SK-N-SH (cell line): ENCODE measurements around the gene YES1. TPM values are rescaled to one million over a fixed set of nuclear protein-coding genes. Genes with fewer than 3 reads are reported as not detected.

Experiments
- CTCF ChIA-PET: fragments of 300-600, 350-600 bp; formaldehyde crosslinking; extraction: SDS; loops from one replicate; lab custom pipeline; 2021; lab: Yijun Ruan, JAX
- POLR2A ChIA-PET: fragments of 350-600 bp; sonication (Branson Sonifier 250); formaldehyde crosslinking; extraction: SDS; loops from one replicate; lab custom pipeline; 2020; ENCODE audit warnings: antibody characterized with exemption, inconsistent platforms; lab: Yijun Ruan, JAX
- DNase-seq: peaks from one replicate; pipeline ENCODE4 v3.0.0; 2012
- H2AFZ ChIP-seq: fragments of 200-600 bp; sonication (generic); 2 replicates; pipeline ENCODE4 v1.8.1; 2016; ENCODE audit warnings: antibody characterized with exemption, mild to moderate bottlenecking, low read depth
- H3F3A ChIP-seq: fragments of 200-600 bp; sonication (generic); replicated peaks from 2 replicates; pipeline ENCODE3; 2016; ENCODE audit warnings: antibody characterized with exemption, mild to moderate bottlenecking; ENCODE audit not compliant: insufficient read depth
- H3K27ac ChIP-seq, 2 experiments: fragments of 200-500 bp in 1 of 2; fragments of 200-600 bp in 1 of 2; sonication (Bioruptor generic) in 1 of 2; sonication (generic), shearing (Covaris generic) in 1 of 2; 2 replicates each; pipeline versions ENCODE4 v1.5.1 to v1.6.1; 2014 to 2016; ENCODE audit warnings: low read depth in 2 of 2, inconsistent platforms in 1 of 2, low read length in 1 of 2, mild to moderate bottlenecking in 1 of 2, mixed read lengths in 1 of 2
- H3K27me3 ChIP-seq: fragments of 200-600 bp; sonication (generic), shearing (Covaris generic); 2 replicates; pipeline ENCODE4 v1.6.1; 2016; ENCODE audit warnings: mixed run types; ENCODE audit not compliant: insufficient read depth
- H3K36me3 ChIP-seq, 2 experiments: fragments of 200-500 bp in 1 of 2; fragments of 200-600 bp in 1 of 2; sonication (Bioruptor generic) in 1 of 2; sonication (generic) in 1 of 2; replicated peaks in 1 of 2; 2 replicates each; pipeline versions ENCODE3 to v1.5.1; 2014 to 2016; ENCODE audit warnings: low read length in 1 of 2, mild to moderate bottlenecking in 1 of 2; ENCODE audit not compliant: insufficient read depth in 2 of 2, control insufficient read depth in 1 of 2
- H3K4me1 ChIP-seq, 2 experiments: fragments of 200-500 bp in 1 of 2; fragments of 200-600 bp in 1 of 2; sonication (Bioruptor generic) in 1 of 2; sonication (generic), shearing (Covaris generic) in 1 of 2; 2 replicates each; pipeline versions ENCODE4 v1.5.1 to v1.6.1; 2014 to 2016; ENCODE audit warnings: low read depth in 1 of 2, low read length in 1 of 2, mixed run types in 1 of 2; ENCODE audit not compliant: insufficient read depth in 2 of 2, control insufficient read depth in 1 of 2
- H3K4me2 ChIP-seq: fragments of 200-600 bp; sonication (generic), shearing (Covaris generic); 2 replicates; pipeline ENCODE4 v1.6.1; 2017; ENCODE audit warnings: mixed run types
- H3K4me3 ChIP-seq, 2 experiments: fragments of 200-500 bp in 1 of 2; fragments of 200-600 bp in 1 of 2; sonication (Bioruptor generic) in 1 of 2; sonication (generic), shearing (Covaris generic) in 1 of 2; 2 replicates each; pipeline versions ENCODE4 v1.5.1 to v1.8.1; 2014 to 2016; ENCODE audit warnings: low read depth in 2 of 2, inconsistent platforms in 1 of 2, low read length in 1 of 2, mild to moderate bottlenecking in 1 of 2, mixed read lengths in 1 of 2, moderate library complexity in 1 of 2
- H3K79me2 ChIP-seq: fragments of 200-600 bp; sonication (generic); 2 replicates; pipeline ENCODE4 v1.8.1; 2017; ENCODE audit warnings: mild to moderate bottlenecking; ENCODE audit not compliant: insufficient read depth
- H3K9ac ChIP-seq: fragments of 200-600 bp; sonication (generic); 2 replicates; pipeline ENCODE4 v1.6.1; 2017; ENCODE audit warnings: mixed run types
- H3K9me2 ChIP-seq: fragments of 200-600 bp; sonication (generic); 2 replicates; pipeline ENCODE4 v1.6.1; 2017; ENCODE audit warnings: mixed run types
- H3K9me3 ChIP-seq: fragments of 200-600 bp; sonication (generic); 2 replicates; pipeline ENCODE4 v1.6.1; 2017; ENCODE audit warnings: mixed run types, mild to moderate bottlenecking, moderate library complexity
- H4K20me1 ChIP-seq: fragments of 200-600 bp; sonication (generic); 2 replicates; pipeline ENCODE4 v1.6.1; 2017; ENCODE audit warnings: mild to moderate bottlenecking, mixed run types; ENCODE audit not compliant: insufficient read depth
- CHD2 ChIP-seq: fragments of 150-350 bp; IDR thresholded peaks from 2 replicates; pipeline ENCODE4 v1.6.1; 2018; ENCODE audit warnings: low read length; ENCODE audit not compliant: partially characterized antibody
- ELF1 ChIP-seq: IDR thresholded peaks from 2 replicates; pipeline ENCODE4 v1.4.0; 2012
- EZH2phosphoT487 ChIP-seq: fragments of 200-600 bp; sonication (generic); IDR thresholded peaks from 2 replicates; pipeline ENCODE4 v1.6.1; 2017; ENCODE audit warnings: low read depth, mixed run types, mild to moderate bottlenecking, antibody characterized with exemption, moderate library complexity, borderline replicate concordance
- FOSL2 ChIP-seq: IDR thresholded peaks from 2 replicates; pipeline ENCODE4 v1.4.0; 2012; ENCODE audit warnings: low read depth, mild to moderate bottlenecking, moderate library complexity, borderline replicate concordance
- FOXM1 ChIP-seq: IDR thresholded peaks from 2 replicates; pipeline ENCODE4 v1.4.0; 2012; ENCODE audit warnings: low read depth, mild to moderate bottlenecking
- IRF3 ChIP-seq: fragments of 150-350 bp; IDR thresholded peaks from 2 replicates; pipeline ENCODE4 v1.6.1; 2016; ENCODE audit warnings: mild to moderate bottlenecking, low read depth, low read length
- MAX ChIP-seq: IDR thresholded peaks from 2 replicates; pipeline ENCODE4 v1.4.0; 2012; ENCODE audit warnings: low read depth
- NRF1 ChIP-seq: IDR thresholded peaks from 2 replicates; pipeline ENCODE4 v1.6.1; 2012; ENCODE audit warnings: low read depth, mild to moderate bottlenecking, low read length
- PBX3 ChIP-seq: IDR thresholded peaks from 2 replicates; pipeline ENCODE4; 2012
- RAD21 ChIP-seq: IDR thresholded peaks from 2 replicates; pipeline ENCODE4 v1.6.1; 2012; ENCODE audit warnings: mild to moderate bottlenecking, low read length
- SIN3A ChIP-seq: IDR thresholded peaks from 2 replicates; pipeline ENCODE4 v1.6.1; 2012; ENCODE audit warnings: low read depth, mild to moderate bottlenecking, low read length, moderate library complexity, borderline replicate concordance
- SMC3 ChIP-seq: IDR thresholded peaks from 2 replicates; pipeline ENCODE4 v1.6.1; 2012; ENCODE audit warnings: low read depth, low read length, improper control_type of control experiment
- TAF1 ChIP-seq: IDR thresholded peaks from 2 replicates; pipeline ENCODE4 v1.6.1; 2012; ENCODE audit warnings: low read depth, mild to moderate bottlenecking, low read length, moderate library complexity, borderline replicate concordance
- USF1 ChIP-seq: IDR thresholded peaks from 2 replicates; pipeline ENCODE4 v1.4.0; 2012; ENCODE audit warnings: low read depth, borderline replicate concordance
- WGBS: methylation state at CpG from one replicate; pipeline ENCODE4 v1.1.6; 2017; ENCODE audit warnings: low lambda C conversion rate; 5-methylcytosine and 5-hydroxymethylcytosine counted together
- polyA plus RNA-seq, 3 experiments: library from polyadenylated mRNA; depleted of rRNA; stranded (reverse); fragments of >200 nt; gene quantifications; 2 replicates each; pipeline ENCODE4 v1.2.3, GENCODE V29; 2012

Gene YES1
- polyA plus RNA-seq, 1 of the 3 experiments (the other 2 are of a cell fraction), result 7.9 TPM

GRCh38 chr18:816869-817268, 4.8 kb upstream of the YES1 start:
- Histone ChIP-seq H3K27me3 (no peaks in the 10 kb centered on the region), H3K4me2 (no peak overlapping the region), H3K9me2 (no peaks in the 10 kb centered on the region), H3K27ac (no peak overlapping the region), H3K36me3 (no peaks in the 10 kb centered on the region), H2AFZ (no peak overlapping the region), H3K9ac (no peak overlapping the region), H4K20me1 (no peaks in the 10 kb centered on the region), H3F3A (peaks cover 9% of the 10 kb centered on the region), H3K79me2 (no peaks in the 10 kb centered on the region), H3K4me1 (no peaks in the 10 kb centered on the region; a peak in 1 of 4 replicates), H3K9me3 (no peaks in the 10 kb centered on the region), H3K4me3 (no peak overlapping the region)
- 23% methylated on average over 2 of the region's 2 CpGs for WGBS
- ChIA-PET CTCF (interaction anchor here (1.0 to 1.9 kb wide), 2 partner anchors 22 to 193 kb away, joined by 5 read pairs; no protein-coding TSS in a partner anchor), POLR2A (no interaction called here)
- TF ChIP-seq NRF1 (no peak), USF1 (no peak), CHD2 (no peak), EZH2phosphoT487 (no peak)
- DNase-seq, result no peak

GRCh38 chr18:816088-816653, 4.1 kb upstream of the YES1 start:
- peaks cover 5% of the 10 kb centered on the region; the same call in 1 of the 2 replicates for H3K79me2 ChIP-seq
- CTCF ChIA-PET, result interaction anchor here (1.0 to 1.9 kb wide), 2 partner anchors 23 to 192 kb away, joined by 5 read pairs; no protein-coding TSS in a partner anchor
- no peak for TF ChIP-seq SIN3A
- TF ChIP-seq MAX, result no peak
- no peak for TF ChIP-seq PBX3
- H3K4me3 ChIP-seq, result no peak overlapping the region
- H3K36me3 ChIP-seq, result no peaks in the 10 kb centered on the region
- no peak overlapping the region for H2AFZ ChIP-seq
- POLR2A ChIA-PET, result no interaction called here
- H3K9me3 ChIP-seq, result no peaks in the 10 kb centered on the region
- H3K9ac ChIP-seq, result no peak overlapping the region
- H3K27ac ChIP-seq, result no peak overlapping the region
- H4K20me1 ChIP-seq, result no peaks in the 10 kb centered on the region
- H3K4me1 ChIP-seq, result no peaks in the 10 kb centered on the region; a peak in 2 of 4 replicates
- 53% methylated on average over 4 of the region's 4 CpGs for WGBS
- H3F3A ChIP-seq, result peaks cover 9% of the 10 kb centered on the region
- DNase-seq, result no peak
- no peaks in the 10 kb centered on the region for H3K27me3 ChIP-seq
- H3K4me2 ChIP-seq, result no peak overlapping the region
- H3K9me2 ChIP-seq, result no peaks in the 10 kb centered on the region

DNA sequence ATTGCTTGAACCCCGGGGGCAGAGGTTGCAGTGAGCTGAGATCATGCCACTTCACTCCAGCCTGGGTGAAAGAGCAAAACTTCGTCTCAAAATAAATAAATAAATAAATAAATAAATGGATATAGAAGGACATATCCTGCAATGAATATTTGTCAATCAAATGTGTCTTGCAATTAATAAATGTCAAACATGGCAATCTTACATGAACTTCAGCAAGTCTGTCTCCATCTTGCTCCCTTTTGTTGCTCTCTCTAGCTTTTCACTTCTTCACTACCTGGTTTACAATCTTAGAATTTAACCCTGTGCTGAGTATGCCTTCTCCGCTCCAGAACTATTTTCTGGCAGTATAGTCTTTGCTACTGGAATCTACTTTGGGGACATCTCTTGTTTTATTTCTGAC, 3.3 kb upstream of the YES1 start:
- H3K9me2 ChIP-seq, result no peaks in the 10 kb centered on the region
- H3K4me2 ChIP-seq, result no peak overlapping the region
- no peak overlapping the region for H3K27ac ChIP-seq
- peaks cover 9% of the 10 kb centered on the region for H3F3A ChIP-seq
- H3K4me3 ChIP-seq, result no peak overlapping the region
- 68% methylated on average over 3 of the region's 3 CpGs for WGBS
- POLR2A ChIA-PET, result no interaction called here
- no peaks in the 10 kb centered on the region for H3K9me3 ChIP-seq
- H2AFZ ChIP-seq, result no peak overlapping the region
- peaks cover 4% of the 10 kb centered on the region for H4K20me1 ChIP-seq
- CTCF ChIA-PET, result interaction anchor here (0.8 to 1.9 kb wide), 2 partner anchors 16 to 191 kb away, joined by 5 read pairs; no protein-coding TSS in a partner anchor
- peaks cover 14% of the 10 kb centered on the region for H3K79me2 ChIP-seq
- H3K27me3 ChIP-seq, result no peaks in the 10 kb centered on the region
- DNase-seq, result no peak
- no peak overlapping the region for H3K9ac ChIP-seq
- H3K36me3 ChIP-seq, result no peaks in the 10 kb centered on the region
- no peaks in the 10 kb centered on the region; a peak in 2 of 4 replicates for H3K4me1 ChIP-seq
- TF ChIP-seq FOXM1, result no peak
- TF ChIP-seq EZH2phosphoT487, result no peak
- no peak for TF ChIP-seq SIN3A
- TF ChIP-seq ELF1, result no peak
- TF ChIP-seq RAD21, result no peak
- TF ChIP-seq SMC3, result no peak
- TF ChIP-seq IRF3, result no peak
- TF ChIP-seq FOSL2, result no peak
- TF ChIP-seq TAF1, result no peak
